ENCODE results near the gene ERCC8.

ERCC8 gene

GRCh38 chr5:60846298-60846697, 98.6 kb downstream of the ERCC8 start:
- ATAC-seq (replicated peaks; ENCODE audit: extremely low read depth, poor library complexity, severe bottlenecking), result no peak
- H3K36me3 Mint-ChIP-seq (ENCODE audit: insufficient read depth), result no peaks in the 10 kb centered on the region

GRCh38 chr5:60843936-60844905, 100.6 kb downstream of the ERCC8 start, which contains the start of gene ELOVL7:
TSS of gene ELOVL7 (minus strand) at chr5:60844269. CDS start at chr5:60787397, 56,872 bp downstream.
- ATAC-seq (replicated peaks; ENCODE audit: extremely low read depth, poor library complexity, severe bottlenecking) (no peak), DNase-seq (ENCODE audit: low spot score in 2 of 2) (no peak)
- Mint-ChIP-seq H3K4me1 (peaks cover 4% of the 10 kb centered on the region), H3K9me3 (no peaks in the 10 kb centered on the region), H3K36me3 (ENCODE audit: insufficient read depth) (no peaks in the 10 kb centered on the region), H3K4me3 (peak within 1 kb of the TSS; percentile 55), H3K27ac (ENCODE audit: low read depth) (no peak within 1 kb of the TSS), H3K27me3 (peaks cover 64% of the 10 kb centered on the region)

More at GRCh38 chr5:60846298-60846697, 98.6 kb downstream of the ERCC8 start:
- H3K9me3 Mint-ChIP-seq, result no peaks in the 10 kb centered on the region
- H3K27me3 Mint-ChIP-seq, result peaks cover 51% of the 10 kb centered on the region
- H3K27ac Mint-ChIP-seq (ENCODE audit: low read depth), result no peak overlapping the region
- no peak overlapping the region for H3K4me3 Mint-ChIP-seq
- H3K4me1 Mint-ChIP-seq, result peaks cover 4% of the 10 kb centered on the region
- no peak for DNase-seq (ENCODE audit: low spot score in 2 of 2)

- no peak overlapping the region for H3K27ac Mint-ChIP-seq (ENCODE audit: low read depth)
- H3K36me3 Mint-ChIP-seq (ENCODE audit: insufficient read depth), result no peaks in the 10 kb centered on the region
- peak overlapping the region; percentile 55 for H3K4me3 Mint-ChIP-seq
- peaks cover 64% of the 10 kb centered on the region for H3K27me3 Mint-ChIP-seq
- H3K4me1 Mint-ChIP-seq, result peaks cover 4% of the 10 kb centered on the region
- ATAC-seq (replicated peaks; ENCODE audit: extremely low read depth, poor library complexity, severe bottlenecking) (no peak), DNase-seq (ENCODE audit: low spot score in 2 of 2) (no peak)
- no peaks in the 10 kb centered on the region for H3K9me3 Mint-ChIP-seq
These were observed 101.4 kb downstream of the ERCC8 start for GRCh38 chr5:60843386-60843935.

GRCh38 chr5:60842871-60843385, 101.9 kb downstream of the ERCC8 start:
- Mint-ChIP-seq H3K9me3 (no peaks in the 10 kb centered on the region), H3K4me3 (peak overlapping the region; percentile 55), H3K27ac (ENCODE audit: low read depth) (no peak overlapping the region), H3K27me3 (peaks cover 64% of the 10 kb centered on the region), H3K4me1 (peaks cover 4% of the 10 kb centered on the region), H3K36me3 (ENCODE audit: insufficient read depth) (no peaks in the 10 kb centered on the region)
- no peak for ATAC-seq (replicated peaks; ENCODE audit: extremely low read depth, poor library complexity, severe bottlenecking)
- DNase-seq (ENCODE audit: low spot score in 2 of 2), result no peak

- no peaks in the 10 kb centered on the region for H3K9me3 Mint-ChIP-seq
- H3K27me3 Mint-ChIP-seq, result peaks cover 55% of the 10 kb centered on the region
- no peak overlapping the region for H3K27ac Mint-ChIP-seq (ENCODE audit: low read depth)
- DNase-seq (ENCODE audit: low spot score in 2 of 2) (no peak), ATAC-seq (replicated peaks; ENCODE audit: extremely low read depth, poor library complexity, severe bottlenecking) (no peak)
- H3K36me3 Mint-ChIP-seq (ENCODE audit: insufficient read depth), result no peaks in the 10 kb centered on the region
- H3K4me1 Mint-ChIP-seq, result peaks cover 4% of the 10 kb centered on the region
- H3K4me3 Mint-ChIP-seq, result no peak overlapping the region
These were observed 103.5 kb downstream of the ERCC8 start for GRCh38 chr5:60841361-60841760.

GRCh38 chr5:60836131-60836530, 108.7 kb downstream of the ERCC8 start:
- DNase-seq (ENCODE audit: low spot score in 2 of 2) (no peak), ATAC-seq (replicated peaks; ENCODE audit: extremely low read depth, poor library complexity, severe bottlenecking) (no peak)
- no peak overlapping the region for H3K4me3 Mint-ChIP-seq
- no peak overlapping the region for H3K27ac Mint-ChIP-seq (ENCODE audit: low read depth)
- no peaks in the 10 kb centered on the region for H3K36me3 Mint-ChIP-seq (ENCODE audit: insufficient read depth)
- H3K27me3 Mint-ChIP-seq, result peaks cover 22% of the 10 kb centered on the region
- no peaks in the 10 kb centered on the region for H3K4me1 Mint-ChIP-seq
- H3K9me3 Mint-ChIP-seq, result no peaks in the 10 kb centered on the region

GRCh38 chr5:60835554-60835953, 109.3 kb downstream of the ERCC8 start:
- ATAC-seq (replicated peaks; ENCODE audit: extremely low read depth, poor library complexity, severe bottlenecking) (no peak), DNase-seq (ENCODE audit: low spot score in 2 of 2) (no peak)
- Mint-ChIP-seq H3K9me3 (no peaks in the 10 kb centered on the region), H3K27me3 (peaks cover 20% of the 10 kb centered on the region), H3K4me3 (no peak overlapping the region), H3K36me3 (ENCODE audit: insufficient read depth) (no peaks in the 10 kb centered on the region), H3K27ac (ENCODE audit: low read depth) (no peak overlapping the region), H3K4me1 (no peaks in the 10 kb centered on the region)

- peaks cover 11% of the 10 kb centered on the region for H3K27me3 Mint-ChIP-seq
- no peak overlapping the region for H3K27ac Mint-ChIP-seq (ENCODE audit: low read depth)
- DNase-seq (ENCODE audit: low spot score in 2 of 2) (no peak), ATAC-seq (replicated peaks; ENCODE audit: extremely low read depth, poor library complexity, severe bottlenecking) (no peak)
- H3K4me3 Mint-ChIP-seq, result no peak overlapping the region
- H3K36me3 Mint-ChIP-seq (ENCODE audit: insufficient read depth), result no peaks in the 10 kb centered on the region
- no peaks in the 10 kb centered on the region for H3K4me1 Mint-ChIP-seq
- no peaks in the 10 kb centered on the region for H3K9me3 Mint-ChIP-seq
These were observed 111.3 kb downstream of the ERCC8 start for GRCh38 chr5:60833520-60833919.

GRCh38 chr5:60830581-60831127, 114.2 kb downstream of the ERCC8 start:
- H3K27me3 Mint-ChIP-seq, result peaks cover 13% of the 10 kb centered on the region
- H3K4me3 Mint-ChIP-seq, result no peak overlapping the region
- H3K36me3 Mint-ChIP-seq (ENCODE audit: insufficient read depth), result no peaks in the 10 kb centered on the region
- H3K4me1 Mint-ChIP-seq, result no peaks in the 10 kb centered on the region
- no peaks in the 10 kb centered on the region for H3K9me3 Mint-ChIP-seq
- ATAC-seq (replicated peaks; ENCODE audit: extremely low read depth, poor library complexity, severe bottlenecking) (no peak), DNase-seq (ENCODE audit: low spot score in 2 of 2) (no peak)
- no peak overlapping the region for H3K27ac Mint-ChIP-seq (ENCODE audit: low read depth)

- no peak for DNase-seq (ENCODE audit: low spot score in 2 of 2)
- H3K27me3 Mint-ChIP-seq, result peaks cover 8% of the 10 kb centered on the region
- no peak for ATAC-seq (replicated peaks; ENCODE audit: extremely low read depth, poor library complexity, severe bottlenecking)
These were observed 115.2 kb downstream of the ERCC8 start for GRCh38 chr5:60829490-60830266.

GRCh38 chr5:60827201-60827600, 117.7 kb downstream of the ERCC8 start:
- DNase-seq (ENCODE audit: low spot score in 2 of 2), result no peak
- H3K27me3 Mint-ChIP-seq, result peaks cover 8% of the 10 kb centered on the region

More at GRCh38 chr5:60829490-60830266, 115.2 kb downstream of the ERCC8 start:
- Mint-ChIP-seq H3K27ac (ENCODE audit: low read depth) (no peak overlapping the region), H3K9me3 (no peaks in the 10 kb centered on the region), H3K4me3 (no peak overlapping the region), H3K4me1 (no peaks in the 10 kb centered on the region), H3K36me3 (ENCODE audit: insufficient read depth) (no peaks in the 10 kb centered on the region)

GRCh38 chr5:60826653-60827052, 118.2 kb downstream of the ERCC8 start:
- ATAC-seq (replicated peaks; ENCODE audit: extremely low read depth, poor library complexity, severe bottlenecking) (no peak), DNase-seq (ENCODE audit: low spot score in 2 of 2) (no peak)
- Mint-ChIP-seq H3K9me3 (no peaks in the 10 kb centered on the region), H3K4me1 (no peaks in the 10 kb centered on the region), H3K27me3 (peaks cover 8% of the 10 kb centered on the region), H3K27ac (ENCODE audit: low read depth) (no peak overlapping the region), H3K4me3 (no peak overlapping the region), H3K36me3 (ENCODE audit: insufficient read depth) (no peaks in the 10 kb centered on the region)

More at GRCh38 chr5:60827201-60827600, 117.7 kb downstream of the ERCC8 start:
- no peak overlapping the region for H3K27ac Mint-ChIP-seq (ENCODE audit: low read depth)
- H3K4me1 Mint-ChIP-seq, result no peaks in the 10 kb centered on the region
- H3K9me3 Mint-ChIP-seq, result no peaks in the 10 kb centered on the region
- no peak for ATAC-seq (replicated peaks; ENCODE audit: extremely low read depth, poor library complexity, severe bottlenecking)
- no peak overlapping the region for H3K4me3 Mint-ChIP-seq
- no peaks in the 10 kb centered on the region for H3K36me3 Mint-ChIP-seq (ENCODE audit: insufficient read depth)
